Middle frontal gyrus (tissue), 1 donor: Measurements from ENCODE around the gene MYL9.
A peak's percentile ranks its signal among the peaks of the same experiment; 100 is the strongest.

ENCODE experiments used
- DNase-seq: peaks from one replicate; pipeline ENCODE4 v3.0.0-alpha.2; 2015; ENCODE audit warnings: low spot score; ENCODE audit errors: extremely low spot score

The MYL9 gene

GRCh38 chr20:36525620-36526365, 15.5 kb upstream of the MYL9 start:
- DNase-seq, result no peak

GRCh38 chr20:36526521-36527011, 14.8 kb upstream of the MYL9 start:
- peak; percentile 22 for DNase-seq

- no peak for DNase-seq
Observed at GRCh38 chr20:36527331-36528125, 13.8 kb upstream of the MYL9 start.

GRCh38 chr20:36528176-36528874, 13.0 kb upstream of the MYL9 start:
- no peak for DNase-seq

- no peak for DNase-seq
Observed at GRCh38 chr20:36528875-36529417, 12.4 kb upstream of the MYL9 start.

GRCh38 chr20:36532388-36532787, 8.9 kb upstream of the MYL9 start:
- DNase-seq, result no peak

GRCh38 chr20:36532822-36533221, 8.5 kb upstream of the MYL9 start:
- DNase-seq, result no peak

GRCh38 chr20:36538026-36538722, 3.1 kb upstream of the MYL9 start:
- no peak for DNase-seq

- no peak for DNase-seq
Observed at GRCh38 chr20:36540551-36541211, 638 bp upstream of the MYL9 start.

GRCh38 chr20:36541768-36542488, 609 bp downstream of the MYL9 start:
- DNase-seq, result no peak

- no peak for DNase-seq
Observed at GRCh38 chr20:36542516-36543183, 1.3 kb downstream of the MYL9 start.

GRCh38 chr20:36543184-36544133, 2.1 kb downstream of the MYL9 start:
- no peak for DNase-seq

- DNase-seq, result no peak
Observed at GRCh38 chr20:36544134-36545018, 3.1 kb downstream of the MYL9 start.

GRCh38 chr20:36546111-36546736, 4.9 kb downstream of the MYL9 start:
- DNase-seq, result no peak

GRCh38 chr20:36547186-36548005, 6.1 kb downstream of the MYL9 start:
- no peak for DNase-seq

- no peak for DNase-seq
Observed at GRCh38 chr20:36548006-36548315, 6.6 kb downstream of the MYL9 start.
